Stimulated activated CD8-positive, alpha-beta memory T cell treated with anti-CD3 and anti-CD28 coated beads, Interleukin-12 subunit alpha, Interleukin-12 subunit beta, amount 100 ng/mL, for 1 hour (primary cell): Measurements from ENCODE around the gene CYP11A1.
A peak's percentile ranks its signal among the peaks of the same experiment; 100 is the strongest.
"Not testable (repeated sequence)": the region's sequence is repeated elsewhere in the genome, so short reads cannot be mapped to it uniquely, and the experiment has no call there.

Source experiments
- DNase-seq: peaks from one replicate; pipeline ENCODE4 v3.0.0-alpha.2; 2020; ENCODE audit warnings: low read depth

Gene CYP11A1

GRCh38 chr15:74374648-74375302 is 7.3 kb upstream of the CYP11A1 start:
- DNase-seq, result no peak

GRCh38 chr15:74373731-74374647 is 6.5 kb upstream of the CYP11A1 start:
- peak; percentile 90 for DNase-seq

- no peak for DNase-seq
Observed at GRCh38 chr15:74373056-74373650, 5.7 kb upstream of the CYP11A1 start.

DNA sequence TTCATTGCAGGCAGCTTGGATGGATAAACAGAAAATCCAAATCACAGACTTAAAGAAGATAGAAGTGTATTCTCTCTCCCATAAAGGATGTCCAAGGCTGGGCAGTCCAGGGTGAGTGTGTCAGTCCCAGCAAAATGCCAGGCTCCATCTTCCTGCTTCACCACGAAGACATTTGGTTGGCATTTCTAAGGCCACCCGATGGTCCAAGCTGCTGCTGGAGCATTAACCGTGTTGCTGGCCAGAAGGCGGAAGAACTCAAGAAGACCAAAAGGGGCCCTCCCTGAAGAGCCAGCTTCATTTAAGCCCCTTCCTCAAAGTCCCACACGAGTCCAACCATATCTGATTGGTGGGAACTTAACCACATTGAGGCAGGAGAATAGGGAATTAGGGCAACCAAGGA is 3.0 kb upstream of the CYP11A1 start:
- no peak for DNase-seq

- DNase-seq, result no peak
Observed at GRCh38 chr15:74369756-74370155, 2.3 kb upstream of the CYP11A1 start.

- DNase-seq, result no peak
Observed at GRCh38 chr15:74369084-74369745, 1.8 kb upstream of the CYP11A1 start.

GRCh38 chr15:74368121-74368520 is 675 bp upstream of the CYP11A1 start:
- DNase-seq, result no peak

DNA sequence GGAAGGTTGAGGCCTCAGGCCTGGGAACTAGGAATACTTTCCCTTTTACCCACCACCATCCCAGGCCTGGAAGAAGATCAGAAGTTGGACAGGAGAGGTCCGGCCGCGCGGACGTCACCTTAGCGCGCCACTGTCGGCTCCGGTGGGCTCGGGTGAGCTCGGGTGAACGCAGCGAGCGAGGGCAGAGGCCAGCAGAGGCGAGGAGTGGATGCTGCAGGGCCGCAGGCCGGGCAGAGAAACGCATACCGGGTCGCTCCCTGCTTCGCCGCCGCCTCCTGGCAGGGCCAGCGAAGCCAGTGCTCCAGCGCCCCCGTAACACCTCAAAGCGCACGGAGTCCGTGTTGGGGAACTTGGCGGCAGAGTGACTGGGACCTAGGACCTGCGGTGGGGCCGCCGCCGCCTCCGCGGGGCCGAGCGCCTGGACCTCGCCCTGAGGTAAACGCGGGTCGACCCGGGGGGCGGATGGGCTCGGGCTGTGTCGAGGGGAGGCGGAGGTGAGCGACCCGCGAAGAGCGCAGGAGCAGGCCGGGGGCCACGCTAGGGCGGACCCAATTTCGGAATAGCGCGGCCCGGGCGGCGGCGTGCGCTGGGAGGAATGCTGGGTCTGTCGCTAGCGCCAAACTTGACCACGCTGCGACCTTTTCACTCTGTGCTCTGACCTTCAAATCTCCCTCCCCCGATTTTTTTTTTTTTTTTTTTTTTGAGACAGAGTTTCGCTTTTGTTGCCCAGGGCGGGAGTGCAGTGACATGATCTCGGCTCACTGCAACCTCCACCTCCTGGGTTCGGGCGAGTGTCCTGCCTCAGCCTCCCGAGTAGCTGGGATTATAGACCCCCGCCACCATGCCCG is 1.6 kb downstream of the CYP11A1 start:
- DNase-seq, result no peak

DNA sequence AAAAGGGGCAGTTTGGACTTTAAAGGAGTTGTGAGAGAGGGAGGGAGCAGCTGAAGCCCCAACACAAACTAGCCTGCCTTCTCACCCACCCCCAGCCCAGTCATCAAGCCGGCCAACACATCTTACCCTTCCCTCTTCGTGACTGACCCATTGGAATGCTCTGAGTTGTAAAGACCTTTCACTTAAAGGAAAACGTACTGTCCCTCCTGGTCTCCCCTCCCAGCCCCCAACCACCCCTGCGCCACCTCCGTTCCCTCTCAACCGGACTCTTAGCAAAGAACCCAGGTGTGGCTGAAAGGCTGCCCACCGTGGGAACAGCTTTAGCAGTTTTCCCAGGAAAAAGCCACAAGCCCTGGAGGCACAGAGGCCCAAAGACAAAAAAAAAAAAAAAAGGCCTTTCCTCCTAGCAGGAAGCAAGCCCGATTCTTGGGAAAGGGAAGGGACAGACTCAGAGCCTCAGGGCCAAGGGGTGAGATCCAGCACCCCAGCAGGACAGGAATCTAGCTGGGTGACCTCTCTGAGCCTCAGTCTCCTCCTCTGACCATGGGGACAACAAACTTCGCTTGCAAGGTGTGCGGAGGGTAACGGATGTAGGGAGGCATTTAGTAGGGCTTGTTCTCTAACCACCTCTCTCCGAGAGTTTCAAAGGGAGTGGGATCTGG is 2.4 kb downstream of the CYP11A1 start:
- DNase-seq, result no peak

GRCh38 chr15:74362482-74362881 is 5.0 kb downstream of the CYP11A1 start:
- DNase-seq, result no peak

- not testable (repeated sequence) for DNase-seq
Observed at GRCh38 chr15:74360855-74361254, 6.6 kb downstream of the CYP11A1 start.

- DNase-seq, result not testable (repeated sequence)
Observed at GRCh38 chr15:74359376-74359775, 8.1 kb downstream of the CYP11A1 start.

DNA sequence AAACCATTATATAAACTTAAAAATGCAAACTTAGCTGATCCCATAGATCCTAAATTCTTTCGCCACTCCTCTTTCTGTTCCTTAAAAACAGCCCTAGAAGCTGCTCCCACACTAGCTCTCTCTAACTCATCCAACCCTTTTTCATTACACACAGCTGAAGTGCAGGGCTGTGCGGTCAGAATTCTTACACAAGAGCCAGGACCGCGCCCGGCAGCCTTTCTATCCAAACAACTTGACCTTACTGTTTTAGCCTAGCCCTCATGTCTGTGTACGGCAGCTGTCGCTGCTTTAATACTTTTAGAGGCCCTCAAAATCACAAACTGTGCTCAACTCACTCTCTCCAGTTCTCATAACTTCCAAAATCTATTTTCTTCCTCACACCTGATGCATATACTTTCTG is 9.9 kb downstream of the CYP11A1 start:
- DNase-seq, result not testable (repeated sequence)

- DNase-seq, result not testable (repeated sequence)
Observed at GRCh38 chr15:74356050-74356449, 11.4 kb downstream of the CYP11A1 start.

DNA sequence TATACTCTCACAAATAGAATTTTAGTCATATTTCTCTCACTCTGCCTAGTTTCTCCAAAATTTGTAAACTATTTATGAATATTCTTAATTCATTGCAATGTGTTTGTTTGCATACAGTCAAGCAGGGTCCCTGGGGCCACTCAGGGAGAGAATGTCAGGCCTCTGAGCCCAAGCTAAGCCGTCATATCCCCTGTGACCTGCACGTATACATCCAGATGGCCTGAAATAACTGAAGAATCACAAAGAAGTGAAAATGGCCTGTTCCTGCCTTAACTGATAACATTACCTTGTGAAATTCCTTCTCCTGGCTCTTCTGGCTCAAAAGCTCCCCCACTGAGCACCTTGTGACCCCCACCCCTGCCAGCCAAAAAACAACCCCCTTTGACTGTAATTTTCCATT is 13.5 kb downstream of the CYP11A1 start:
- DNase-seq, result not testable (repeated sequence)

- DNase-seq, result no peak
Observed at GRCh38 chr15:74352393-74352910, 15.0 kb downstream of the CYP11A1 start.

GRCh38 chr15:74351670-74352069 is 15.8 kb downstream of the CYP11A1 start:
- DNase-seq, result no peak

- no peak for DNase-seq
Observed at GRCh38 chr15:74350295-74351275, 16.9 kb downstream of the CYP11A1 start.

DNA sequence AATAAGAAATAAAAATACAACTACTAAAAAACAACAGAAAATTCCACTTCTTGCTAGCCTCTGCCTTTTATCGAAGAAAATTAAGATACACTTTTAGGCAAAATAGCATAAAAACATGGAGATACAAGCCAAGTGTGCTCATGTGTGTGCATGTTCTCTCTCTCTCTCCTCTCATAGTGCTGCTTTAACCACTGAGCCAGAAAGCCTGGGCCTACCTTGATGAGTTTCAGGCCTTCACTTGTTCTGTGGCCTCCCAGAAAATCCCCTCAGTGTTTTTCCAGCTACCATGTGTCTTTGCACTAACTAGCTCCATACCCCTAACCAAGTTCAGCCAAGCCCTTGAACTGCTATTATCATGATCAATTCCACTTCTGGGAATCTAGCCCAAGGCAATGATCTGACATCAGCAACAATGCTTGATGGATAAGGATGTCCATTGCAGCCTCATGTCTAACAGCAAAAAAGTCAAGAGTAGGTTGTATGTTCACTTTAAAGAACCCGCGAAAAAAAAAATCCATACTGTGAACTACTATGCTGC is 18.1 kb downstream of the CYP11A1 start:
- no peak for DNase-seq
